ENCODE data around the gene COG5.
"Not testable (repeated sequence)": the region's sequence is repeated elsewhere in the genome, so short reads cannot be mapped to it uniquely, and the experiment has no call there.

COG5 gene

DNA sequence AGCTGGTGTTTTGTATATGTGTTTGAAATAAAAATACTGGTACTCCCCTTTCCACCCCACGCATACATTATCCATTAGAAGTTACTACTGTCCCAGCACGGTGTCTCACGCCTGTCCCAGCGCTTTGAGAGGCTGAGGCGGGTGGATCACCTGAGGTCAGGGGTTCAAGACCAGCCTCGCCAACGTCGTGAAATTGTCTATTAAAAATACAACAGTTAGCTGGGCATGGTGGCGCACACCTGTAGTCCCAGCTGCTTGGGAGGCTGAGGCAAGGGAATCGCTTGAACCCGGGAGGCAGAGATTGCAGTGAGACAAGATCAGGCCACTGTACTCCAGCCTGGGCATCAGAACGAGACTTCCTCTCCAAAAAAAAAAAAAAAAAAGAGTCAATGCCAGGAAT is 392.2 kb downstream of the COG5 start:
- no peak for DNase-seq

- no peak for DNase-seq
Observed at GRCh38 chr7:107170051-107170915, 393.4 kb downstream of the COG5 start.

- DNase-seq = peak; percentile 100
Observed at GRCh38 chr7:107169120-107170050, 394.3 kb downstream of the COG5 start.

DNA sequence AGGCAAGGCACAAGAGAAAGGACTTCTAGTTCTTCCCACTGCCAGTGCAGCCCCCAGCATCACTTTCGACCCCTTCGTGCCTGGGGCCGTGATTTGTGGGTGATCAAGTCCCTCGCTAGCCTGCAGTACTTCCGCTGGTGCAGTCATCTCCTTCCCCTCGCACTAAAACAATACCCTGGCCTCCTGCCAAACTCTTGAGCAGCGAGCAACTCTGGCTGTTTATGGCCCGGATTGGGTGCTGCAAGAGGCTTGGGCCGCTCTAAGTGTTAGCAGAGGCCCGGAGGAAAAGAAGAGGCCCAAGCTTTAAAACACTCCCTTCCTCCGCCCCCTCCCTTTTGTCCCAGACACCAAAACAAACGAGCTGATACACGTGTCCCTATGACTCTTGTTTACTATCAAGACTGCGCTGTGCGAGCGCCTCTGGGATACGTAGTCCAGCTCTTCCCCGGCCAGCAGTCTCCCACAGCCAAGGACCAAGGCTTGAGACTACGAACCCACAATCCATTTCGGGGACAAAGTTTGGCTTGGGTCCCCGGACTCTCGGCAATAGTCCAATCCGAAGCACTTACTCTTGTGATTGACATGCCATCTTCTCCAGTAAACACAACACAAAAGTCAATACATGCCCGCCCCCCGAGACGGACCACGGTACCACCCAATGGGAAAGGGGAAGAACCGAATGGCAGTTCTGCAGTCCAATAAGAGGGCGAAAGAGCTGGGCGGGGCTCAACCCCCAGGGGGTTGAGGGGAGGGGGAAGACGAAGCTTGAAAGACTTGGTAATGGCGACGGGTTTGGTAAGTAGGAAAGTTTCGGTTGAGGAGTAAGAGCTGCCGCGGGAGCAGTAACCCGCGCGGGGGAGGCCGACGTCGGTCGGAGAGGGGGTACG is 395.2 kb downstream of the COG5 start, which contains the start of gene HBP1:
Gene HBP1 (plus strand): TSS at position 771 of the 887 bp plus-strand sequence. CDS start 10,891 bp downstream, outside the sequence.
- peak; percentile 100 for DNase-seq

DNA sequence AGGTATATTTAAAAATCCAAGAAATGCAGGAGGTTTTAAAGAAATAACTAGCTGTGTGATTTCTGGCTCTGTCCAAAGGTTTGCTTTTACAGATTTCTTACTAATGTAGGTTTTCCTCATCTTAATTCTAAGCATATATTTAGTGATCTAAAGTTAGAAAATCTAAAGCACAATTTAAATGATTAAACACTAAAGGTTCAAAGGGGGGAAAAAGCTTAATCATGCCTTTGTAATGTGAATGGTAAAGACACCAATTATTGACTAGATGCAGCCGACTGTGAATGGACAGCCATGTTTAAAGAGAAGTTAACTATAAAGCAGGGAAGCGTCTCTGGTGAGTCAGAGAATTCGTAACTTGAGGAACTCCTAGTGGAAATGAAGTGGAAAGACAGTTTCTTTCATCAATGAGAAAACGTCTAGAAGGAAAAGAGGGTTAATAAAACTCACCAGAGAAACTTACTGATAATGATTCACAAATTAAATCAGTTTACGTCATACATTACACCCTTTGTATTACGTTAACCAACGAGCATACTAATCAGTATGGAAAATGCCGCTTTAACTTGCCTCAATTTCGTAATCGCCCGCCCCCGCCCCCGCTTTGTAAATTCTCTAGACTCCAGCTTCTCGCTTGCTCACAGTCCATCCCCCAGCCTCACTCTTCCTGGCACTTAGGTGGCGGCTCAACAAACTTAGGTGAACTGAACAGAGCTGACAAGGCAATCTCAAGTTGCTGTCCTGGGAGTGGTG is 396.1 kb downstream of the COG5 start:
- DNase-seq = peak; percentile 81

GRCh38 chr7:107166736-107167426 is 396.8 kb downstream of the COG5 start:
- no peak for DNase-seq

- no peak for DNase-seq
Observed at GRCh38 chr7:107165341-107165740, 398.4 kb downstream of the COG5 start.

- no peak for DNase-seq
Observed at GRCh38 chr7:107164092-107164491, 399.6 kb downstream of the COG5 start.

DNA sequence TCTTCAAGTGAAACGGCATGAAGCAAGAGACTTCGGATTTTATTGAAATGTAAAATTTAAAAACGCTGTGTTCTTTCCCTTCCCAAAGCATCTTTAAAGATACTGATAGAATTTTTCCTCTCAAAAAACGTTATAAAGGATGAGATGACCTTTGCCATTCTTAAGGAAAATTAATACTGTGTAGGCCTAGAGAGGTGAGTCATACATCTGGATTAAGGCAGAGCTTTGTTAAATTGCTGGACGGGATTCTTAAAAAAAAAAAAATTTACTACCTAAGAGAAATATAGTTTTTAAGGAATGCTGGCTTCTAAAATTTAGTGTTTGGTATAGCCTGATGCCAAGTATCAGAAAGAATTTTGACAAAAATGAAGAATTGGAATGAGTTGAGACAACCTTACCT is 401.2 kb downstream of the COG5 start:
- DNase-seq = no peak

GRCh38 chr7:107161415-107161814 is 402.3 kb downstream of the COG5 start:
- DNase-seq = no peak

GRCh38 chr7:107160389-107160788 is 403.3 kb downstream of the COG5 start:
- no peak for DNase-seq

DNA sequence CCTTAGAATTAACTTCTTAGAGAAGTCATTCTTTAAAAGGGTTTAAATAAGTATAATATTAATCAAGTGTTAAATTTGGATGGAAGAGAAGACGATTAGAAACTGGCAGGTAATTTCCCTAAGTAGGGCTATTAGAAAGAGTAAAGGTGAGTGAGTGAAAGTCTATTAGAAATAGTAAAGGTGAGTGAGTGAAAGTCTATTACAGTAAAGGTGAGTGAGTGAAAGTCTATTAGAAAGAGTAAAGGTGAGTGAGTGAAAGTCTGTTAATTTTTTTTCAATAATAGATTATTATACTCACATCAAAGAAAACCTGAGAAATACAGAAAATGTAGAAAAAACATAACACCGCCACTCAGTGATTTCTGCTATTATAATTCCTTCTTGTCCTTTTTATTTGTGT is 405.7 kb downstream of the COG5 start:
- DNase-seq = no peak

DNA sequence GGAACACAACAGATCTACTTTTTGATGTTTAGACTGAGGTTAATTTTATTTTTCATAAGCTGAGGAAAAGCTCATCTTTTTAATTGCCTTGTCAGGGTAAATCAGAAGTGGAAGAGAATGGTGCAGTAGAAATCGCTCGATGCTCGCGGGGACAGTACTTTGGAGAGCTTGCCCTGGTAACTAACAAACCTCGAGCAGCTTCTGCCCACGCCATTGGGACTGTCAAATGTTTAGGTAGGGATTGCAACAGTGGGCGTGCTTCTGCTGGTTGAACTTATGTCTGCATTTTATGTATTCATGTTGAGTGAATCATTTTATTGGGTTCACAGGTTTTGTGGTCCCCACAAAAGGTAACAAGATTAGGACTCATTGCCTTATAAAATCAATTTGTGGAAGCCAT is 406.6 kb downstream of the COG5 start:
- no peak for DNase-seq

GRCh38 chr7:107155726-107156125 is 408.0 kb downstream of the COG5 start:
- not testable (repeated sequence) for DNase-seq

DNA sequence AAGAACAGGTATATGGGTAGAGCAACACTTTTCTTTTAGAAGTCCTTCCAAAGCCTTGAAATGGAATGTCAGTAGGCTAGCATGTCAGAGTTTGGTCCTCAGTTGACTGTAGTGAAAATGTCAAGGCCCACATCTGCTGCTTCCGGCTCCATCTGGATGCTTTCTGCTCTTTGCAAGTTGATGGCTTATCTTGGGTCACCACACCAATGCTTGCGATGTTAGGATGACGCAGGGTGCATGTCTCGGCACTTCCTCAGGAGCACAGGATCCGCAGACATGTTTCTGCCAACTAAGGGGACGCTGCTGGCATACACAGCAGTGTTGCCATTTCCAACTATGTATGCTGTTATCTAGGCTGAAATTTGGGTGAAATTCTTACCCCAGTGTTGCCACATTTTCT is 408.9 kb downstream of the COG5 start:
- DNase-seq = no peak

DNA sequence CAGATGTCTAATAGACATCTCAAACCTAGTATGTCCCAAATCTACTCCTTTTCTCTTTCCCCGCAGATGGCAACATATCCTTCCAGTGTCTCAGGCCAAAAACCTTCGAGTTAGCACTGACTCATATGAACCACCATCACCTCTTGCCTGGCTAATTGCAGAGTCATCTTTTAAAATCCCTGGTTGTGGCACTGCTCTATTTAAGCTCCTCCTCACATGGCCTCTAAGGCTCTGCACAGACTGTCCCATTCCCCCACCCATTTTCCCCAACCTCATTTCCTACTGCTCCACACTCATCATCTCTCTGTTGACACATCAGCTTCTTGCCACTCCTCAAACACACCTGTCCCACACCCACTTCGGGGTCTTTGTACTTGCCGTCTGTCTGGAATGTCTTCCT is 411.7 kb downstream of the COG5 start:
- DNase-seq = peak; percentile 44

All from RPMI8226 (cell line).